ENCODE measurements around the gene LRTM2. TPM values are rescaled to one million over a fixed set of nuclear protein-coding genes. Genes with fewer than 3 reads are reported as not detected.

Gene LRTM2
- total RNA-seq, 3 donors from 2014 or later: not detected

DNA sequence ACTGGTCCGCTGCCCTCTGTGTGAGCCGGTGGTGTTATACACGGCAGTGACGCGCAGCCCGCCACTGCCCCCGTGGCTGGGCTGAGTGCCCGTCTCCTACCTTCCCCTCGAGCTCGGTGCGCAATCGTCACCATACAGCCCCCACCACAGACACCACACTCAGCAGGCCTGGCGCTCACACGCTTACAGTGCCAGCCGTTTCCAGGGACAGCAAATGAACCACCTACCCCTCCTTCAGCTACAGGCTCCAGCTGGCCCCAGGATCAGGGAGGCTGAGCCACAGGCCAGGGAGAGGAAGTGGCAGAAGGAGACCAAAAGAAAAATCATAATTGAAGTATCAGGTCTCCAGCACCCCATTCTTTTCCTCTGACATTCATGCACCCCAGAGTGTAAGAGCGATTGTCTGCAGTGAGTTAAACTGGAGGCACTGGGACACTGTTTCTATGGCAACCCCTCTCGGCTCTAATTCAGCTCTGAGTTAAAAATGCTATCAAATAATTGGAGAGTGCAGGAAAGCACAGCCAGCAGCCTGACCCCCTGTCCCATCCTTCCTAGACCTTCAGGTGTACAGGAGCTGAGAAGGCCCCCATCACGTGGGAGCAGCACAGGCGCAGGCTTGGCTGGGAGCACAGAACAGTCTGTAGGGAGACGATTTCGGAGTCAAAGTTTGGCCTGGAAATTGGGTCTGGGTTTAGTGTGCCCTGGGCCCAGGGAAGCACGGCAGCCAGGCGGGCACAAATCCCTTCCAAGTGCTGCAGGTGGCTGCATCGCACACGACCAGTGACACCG, 18.0 kb downstream of the LRTM2 start:
- no peak overlapping the region for H3K4me3 ChIP-seq
- H3K27me3 ChIP-seq: peaks cover 0 to 34% of the 10 kb centered on the region in 2 donors
- no peak overlapping the region for H3K27ac ChIP-seq
- intact Hi-C loops (cut with DNase I; ENCODE audit: low total_unique reads): no loop called here
- no peaks in the 10 kb centered on the region for H3K4me1 ChIP-seq
- TF ChIP-seq, protein P1, sequence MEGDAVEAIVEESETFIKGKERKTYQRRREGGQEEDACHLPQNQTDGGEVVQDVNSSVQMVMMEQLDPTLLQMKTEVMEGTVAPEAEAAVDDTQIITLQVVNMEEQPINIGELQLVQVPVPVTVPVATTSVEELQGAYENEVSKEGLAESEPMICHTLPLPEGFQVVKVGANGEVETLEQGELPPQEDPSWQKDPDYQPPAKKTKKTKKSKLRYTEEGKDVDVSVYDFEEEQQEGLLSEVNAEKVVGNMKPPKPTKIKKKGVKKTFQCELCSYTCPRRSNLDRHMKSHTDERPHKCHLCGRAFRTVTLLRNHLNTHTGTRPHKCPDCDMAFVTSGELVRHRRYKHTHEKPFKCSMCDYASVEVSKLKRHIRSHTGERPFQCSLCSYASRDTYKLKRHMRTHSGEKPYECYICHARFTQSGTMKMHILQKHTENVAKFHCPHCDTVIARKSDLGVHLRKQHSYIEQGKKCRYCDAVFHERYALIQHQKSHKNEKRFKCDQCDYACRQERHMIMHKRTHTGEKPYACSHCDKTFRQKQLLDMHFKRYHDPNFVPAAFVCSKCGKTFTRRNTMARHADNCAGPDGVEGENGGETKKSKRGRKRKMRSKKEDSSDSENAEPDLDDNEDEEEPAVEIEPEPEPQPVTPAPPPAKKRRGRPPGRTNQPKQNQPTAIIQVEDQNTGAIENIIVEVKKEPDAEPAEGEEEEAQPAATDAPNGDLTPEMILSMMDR (IDR thresholded peaks at IDR 0.05): no peak
- no peak for TF ChIP-seq POLR2AphosphoS5 (IDR thresholded peaks at IDR 0.05)
- TF ChIP-seq POLR2A (IDR thresholded peaks at IDR 0.05): no peak
- H3K36me3 ChIP-seq: no peaks in the 10 kb centered on the region
- no peak for DNase-seq (ENCODE audit: low spot score in 2 of 2)
- H3K9me3 ChIP-seq: no peaks in the 10 kb centered on the region

DNA sequence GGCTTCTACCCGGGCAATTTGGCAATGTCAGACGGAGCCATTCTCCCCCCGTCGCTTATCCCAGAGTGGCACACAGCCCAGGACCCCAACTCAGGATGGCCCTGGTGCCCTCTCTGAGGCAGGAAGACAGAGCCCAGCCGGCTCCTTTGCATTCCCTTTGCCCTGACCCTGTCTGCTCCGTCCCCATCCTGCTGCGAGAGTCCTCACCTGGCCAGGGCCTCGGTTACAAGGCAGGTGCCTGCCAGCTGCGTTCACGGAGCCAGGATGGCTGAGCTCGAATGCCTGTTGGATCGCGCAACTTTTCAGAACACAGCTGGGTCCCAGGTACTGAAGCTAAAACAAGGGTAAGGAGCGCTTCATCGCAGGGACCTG, 18.6 kb downstream of the LRTM2 start:
- no peak for DNase-seq (ENCODE audit: low spot score in 2 of 2)
- H3K9me3 ChIP-seq: no peaks in the 10 kb centered on the region
- TF ChIP-seq, protein P1 (IDR thresholded peaks at IDR 0.05): no peak
- TF ChIP-seq POLR2AphosphoS5 (IDR thresholded peaks at IDR 0.05): no peak
- no peak for TF ChIP-seq POLR2A (IDR thresholded peaks at IDR 0.05)
- H3K27ac ChIP-seq: no peak overlapping the region
- H3K36me3 ChIP-seq: no peaks in the 10 kb centered on the region
- H3K27me3 ChIP-seq: peaks cover 0 to 34% of the 10 kb centered on the region in 2 donors
- no peak overlapping the region for H3K4me3 ChIP-seq
- H3K4me1 ChIP-seq: no peaks in the 10 kb centered on the region
- intact Hi-C loops (cut with DNase I; ENCODE audit: low total_unique reads): no loop called here

DNA sequence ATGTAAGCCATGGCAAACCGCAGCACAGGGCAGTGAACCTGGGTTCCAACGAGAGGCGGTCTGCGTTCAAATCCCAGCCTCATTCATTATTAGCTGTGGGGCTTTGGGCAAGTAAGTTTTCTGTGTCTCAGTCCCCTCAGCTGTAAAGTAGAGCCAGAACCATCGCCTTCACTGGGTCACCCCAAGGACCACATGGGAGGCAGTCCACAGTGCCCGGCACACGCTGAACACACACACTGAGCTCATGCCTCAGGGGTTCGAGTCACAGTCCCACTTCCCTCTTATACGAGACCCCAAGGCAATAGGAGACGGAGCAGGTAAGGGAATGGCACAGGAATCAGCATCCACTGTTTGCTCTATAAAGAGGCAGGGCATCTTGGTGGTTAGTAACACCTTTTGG, 19.1 kb downstream of the LRTM2 start:
- Histone ChIP-seq H3K27ac (no peak overlapping the region), H3K9me3 (no peaks in the 10 kb centered on the region), H3K36me3 (no peaks in the 10 kb centered on the region), H3K4me3 (no peak overlapping the region), H3K27me3 (peaks cover 0 to 29% of the 10 kb centered on the region in 2 donors), H3K4me1 (no peaks in the 10 kb centered on the region)
- TF ChIP-seq, protein P1 (IDR thresholded peaks at IDR 0.05): no peak
- no peak for TF ChIP-seq POLR2A (IDR thresholded peaks at IDR 0.05)
- TF ChIP-seq POLR2AphosphoS5 (IDR thresholded peaks at IDR 0.05): no peak
- intact Hi-C loops (cut with DNase I; ENCODE audit: low total_unique reads): no loop called here
- DNase-seq (ENCODE audit: low spot score in 2 of 2): no peak

DNA sequence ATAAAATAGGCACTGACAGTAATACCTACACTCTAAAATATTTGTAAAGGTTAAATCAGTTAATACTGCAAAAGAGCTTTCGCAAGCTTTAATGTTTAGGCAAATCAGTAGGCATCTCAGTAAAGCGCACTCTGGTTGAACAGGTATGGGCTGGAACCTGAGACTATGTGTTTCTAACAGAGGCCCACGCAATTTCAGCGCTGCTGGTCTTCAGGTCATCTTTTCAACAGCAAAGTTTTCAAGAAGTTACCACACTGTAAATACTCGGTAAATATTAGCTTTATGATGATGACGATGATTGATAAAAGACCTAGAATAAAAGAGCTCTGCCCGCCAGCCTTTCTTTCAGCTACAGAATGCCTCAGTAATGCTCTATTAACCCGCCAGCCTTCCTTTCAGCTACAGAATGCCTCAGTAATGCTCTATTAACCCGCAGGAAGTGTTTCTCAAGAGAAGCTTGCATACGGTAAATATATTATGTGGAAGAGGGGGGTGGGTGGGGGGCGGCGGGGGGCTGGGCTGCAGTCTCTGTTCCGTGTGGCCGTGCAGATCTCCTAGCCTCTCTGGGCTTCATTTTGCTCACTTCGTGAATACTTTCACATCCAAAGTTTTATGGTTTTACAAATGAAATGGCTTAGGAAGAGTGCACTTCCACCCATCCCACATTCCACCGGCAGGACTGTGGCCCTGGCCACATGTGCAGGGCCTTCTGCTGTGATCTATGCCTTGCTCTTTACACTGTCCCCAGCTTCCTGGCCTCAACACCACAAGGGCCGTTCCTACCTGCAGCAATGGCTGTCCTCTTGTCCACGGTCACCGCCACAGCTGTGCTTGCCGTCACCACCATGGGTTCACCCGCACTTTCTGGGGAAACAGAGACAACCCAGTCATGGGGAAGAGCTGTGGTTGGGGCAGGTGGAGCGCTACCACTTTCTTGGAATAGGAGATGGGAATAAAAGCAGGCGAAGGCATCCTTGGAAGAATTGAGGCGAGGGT, 19.9 kb downstream of the LRTM2 start:
- DNase-seq (ENCODE audit: low spot score in 2 of 2): no peak
- H3K36me3 ChIP-seq: no peaks in the 10 kb centered on the region
- no peaks in the 10 kb centered on the region for H3K4me1 ChIP-seq
- peaks cover 0 to 30% of the 10 kb centered on the region in 2 donors for H3K27me3 ChIP-seq
- no peak overlapping the region for H3K4me3 ChIP-seq
- intact Hi-C loops (cut with DNase I; ENCODE audit: low total_unique reads): no loop called here
- TF ChIP-seq POLR2A (IDR thresholded peaks at IDR 0.05) (no peak), POLR2AphosphoS5 (IDR thresholded peaks at IDR 0.05) (no peak)
- TF ChIP-seq, protein P1 (IDR thresholded peaks at IDR 0.05): no peak
- no peak overlapping the region for H3K27ac ChIP-seq
- H3K9me3 ChIP-seq: no peaks in the 10 kb centered on the region
